Pulmonary artery endothelial cell (primary cell): ENCODE results near the gene CRB1. TPM values are rescaled to one million over a fixed set of nuclear protein-coding genes. Genes with fewer than 3 reads are reported as not detected.

ENCODE experiments used
- DNase-seq: peaks from one replicate; pipeline ENCODE4 v3.0.0-alpha.2; 2011; ENCODE audit warnings: low read depth, low spot score
- total RNA-seq: library from RNA; depleted of rRNA; stranded (reverse); fragments of >200 nt; gene quantifications from 2 replicates; pipeline ENCODE4 v1.2.3, GENCODE V29; 2014

Gene CRB1
- total RNA-seq, 1 donor from 2014 or later: not detected

DNA sequence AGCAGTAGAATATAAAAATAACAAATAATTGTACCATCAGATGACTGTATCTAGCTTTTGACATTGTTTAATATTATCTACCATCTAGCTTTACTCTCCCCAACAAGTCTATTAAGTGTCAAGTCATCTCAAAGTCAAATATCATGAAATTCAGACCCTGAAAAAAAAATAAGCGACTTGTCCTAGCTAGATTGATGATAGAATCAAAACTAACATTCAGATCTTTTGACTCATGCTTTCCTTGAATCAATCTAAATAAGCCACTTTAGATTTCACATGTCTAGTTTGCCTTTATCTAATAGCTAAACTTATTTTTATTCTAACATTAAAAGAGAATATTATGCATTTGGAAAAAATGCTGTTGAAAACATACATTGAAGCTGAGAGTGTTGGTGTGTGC, 35.4 kb downstream of the CRB1 start:
- no peak for DNase-seq

DNA sequence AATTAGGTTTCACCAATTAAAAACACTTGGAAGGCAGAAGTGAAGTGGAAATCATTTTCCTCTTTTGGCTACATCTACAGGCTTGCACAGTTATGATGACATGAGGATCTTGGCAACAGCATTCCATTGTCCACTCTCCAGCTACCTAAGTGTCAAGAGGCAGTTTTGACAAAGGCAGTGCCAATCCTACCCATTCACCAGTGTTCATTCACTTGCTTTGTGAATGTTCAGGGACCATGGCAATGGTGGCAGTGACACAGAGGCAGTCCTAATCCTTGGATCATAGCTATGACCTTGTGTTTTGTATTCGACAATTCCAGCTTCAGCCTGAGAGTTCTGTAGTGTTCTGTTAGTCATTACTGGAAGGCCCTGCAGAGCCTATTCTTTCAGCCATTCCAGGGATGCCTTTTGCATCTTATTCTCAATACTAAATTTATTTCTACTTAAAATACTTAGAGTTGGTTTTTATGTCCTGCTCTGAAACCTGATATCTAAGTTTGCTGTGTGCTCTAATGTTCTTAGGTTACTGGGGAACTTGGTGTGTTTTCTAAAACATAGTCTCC, 36.7 kb downstream of the CRB1 start:
- DNase-seq: no peak

GRCh38 chr1:197305925-197306324, 37.9 kb downstream of the CRB1 start:
- no peak for DNase-seq

- DNase-seq: no peak
Observed at GRCh38 chr1:197306381-197307062, 38.5 kb downstream of the CRB1 start.

DNA sequence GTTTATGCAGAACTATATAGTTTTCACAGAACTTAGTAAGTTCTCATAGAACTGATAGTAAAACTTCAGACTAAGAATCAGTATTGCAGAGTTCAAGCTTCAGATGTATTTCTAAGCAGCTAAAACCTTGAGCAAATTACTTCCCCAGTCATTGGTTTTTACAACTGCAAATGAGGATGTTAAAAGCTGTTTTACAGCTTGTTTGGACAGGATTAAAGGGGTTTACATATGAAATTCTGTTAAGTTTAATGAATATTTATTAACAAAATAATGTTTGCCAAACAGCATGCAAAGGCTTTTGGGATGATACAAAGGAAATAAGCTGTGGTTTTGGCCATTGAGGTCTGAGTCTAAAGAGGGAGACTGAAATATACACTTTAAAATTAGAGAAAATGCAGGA, 39.1 kb downstream of the CRB1 start:
- no peak for DNase-seq

DNA sequence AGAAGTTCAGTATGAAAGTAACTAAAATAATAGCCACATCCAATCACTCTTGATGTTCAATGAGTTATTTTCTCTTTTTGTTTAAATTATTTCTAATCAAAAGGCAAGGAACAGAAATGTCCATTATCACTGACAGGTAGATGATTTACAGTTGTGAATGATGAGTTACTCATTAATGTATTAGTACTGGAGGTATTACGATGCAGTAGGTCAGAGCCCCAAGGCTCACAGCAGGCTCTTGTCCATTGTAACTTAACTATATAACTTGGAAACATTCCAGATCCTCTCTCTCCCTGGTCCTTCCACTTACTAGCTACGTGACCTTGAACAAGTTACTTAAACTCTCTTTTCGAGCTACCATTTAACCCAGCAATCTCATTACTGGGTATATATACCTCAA, 39.5 kb downstream of the CRB1 start:
- DNase-seq: no peak

DNA sequence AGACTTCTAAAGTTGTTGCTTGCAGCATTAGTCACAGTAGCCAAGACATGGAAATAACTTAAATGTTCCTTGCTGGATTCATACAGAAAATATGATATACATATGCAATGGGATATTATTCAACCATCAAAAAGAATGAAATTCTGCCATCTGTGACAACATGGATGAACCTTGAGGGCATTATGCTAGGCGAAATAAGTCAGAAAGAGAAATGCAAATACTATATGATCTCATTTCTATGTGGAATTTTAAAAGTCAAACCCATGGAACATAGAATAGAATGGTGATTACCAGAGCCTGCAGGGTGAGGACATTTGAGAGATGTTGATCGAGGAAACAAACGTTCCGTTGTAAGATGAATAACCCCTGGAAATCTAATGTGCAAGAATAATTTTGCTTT, 43.0 kb downstream of the CRB1 start:
- DNase-seq: no peak

- DNase-seq: no peak
Observed at GRCh38 chr1:197312163-197312562, 44.1 kb downstream of the CRB1 start.

DNA sequence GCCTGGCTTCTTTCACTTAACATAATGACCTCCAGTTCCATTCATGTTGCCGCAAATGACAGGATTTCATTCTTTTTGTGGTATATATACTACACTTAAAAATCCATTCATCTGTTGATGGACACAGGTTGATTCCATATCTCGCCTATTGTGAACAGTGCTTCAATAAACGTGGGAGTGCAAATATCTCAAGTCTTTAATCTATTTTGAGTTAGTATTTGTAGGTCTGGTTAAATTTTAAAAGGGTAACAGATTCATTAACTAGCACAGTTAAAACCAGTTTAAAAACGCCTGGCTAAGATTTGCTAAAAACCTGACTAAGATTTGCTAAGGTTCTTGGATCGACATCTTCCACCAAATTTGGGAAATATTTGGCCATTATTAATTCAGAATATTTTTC, 45.7 kb downstream of the CRB1 start:
- no peak for DNase-seq

- no peak for DNase-seq
Observed at GRCh38 chr1:197314682-197315081, 46.6 kb downstream of the CRB1 start.

GRCh38 chr1:197319631-197320030, 51.6 kb downstream of the CRB1 start:
- DNase-seq: no peak

DNA sequence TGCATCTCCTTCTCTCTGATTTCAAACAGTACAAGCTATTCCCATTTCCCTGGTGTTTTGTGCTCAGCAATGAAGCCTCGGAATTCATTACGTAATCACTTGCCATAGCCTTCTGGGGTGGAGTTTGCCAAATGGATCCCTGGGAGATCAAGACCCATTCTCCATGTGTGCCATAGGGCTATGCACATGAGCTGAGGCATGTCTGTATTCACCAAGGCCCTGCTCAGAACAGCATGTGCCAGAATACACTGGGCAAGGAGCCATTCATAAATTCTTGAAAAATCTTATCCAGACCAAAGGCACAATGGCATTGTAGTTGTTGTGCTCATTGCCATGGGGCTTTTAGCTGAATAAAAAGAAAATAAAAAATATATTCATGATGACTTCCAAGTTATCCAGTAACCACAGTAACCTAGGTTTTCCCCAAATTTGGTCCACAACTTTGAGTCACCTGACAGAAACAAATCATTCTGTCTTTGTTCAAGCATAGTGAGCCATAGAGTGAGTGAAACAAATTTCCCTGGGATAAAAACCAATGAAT, 53.0 kb downstream of the CRB1 start:
- DNase-seq: no peak

- DNase-seq: no peak
Observed at GRCh38 chr1:197321811-197322210, 53.8 kb downstream of the CRB1 start.

GRCh38 chr1:197327776-197328364, 59.8 kb downstream of the CRB1 start:
- DNase-seq: no peak

DNA sequence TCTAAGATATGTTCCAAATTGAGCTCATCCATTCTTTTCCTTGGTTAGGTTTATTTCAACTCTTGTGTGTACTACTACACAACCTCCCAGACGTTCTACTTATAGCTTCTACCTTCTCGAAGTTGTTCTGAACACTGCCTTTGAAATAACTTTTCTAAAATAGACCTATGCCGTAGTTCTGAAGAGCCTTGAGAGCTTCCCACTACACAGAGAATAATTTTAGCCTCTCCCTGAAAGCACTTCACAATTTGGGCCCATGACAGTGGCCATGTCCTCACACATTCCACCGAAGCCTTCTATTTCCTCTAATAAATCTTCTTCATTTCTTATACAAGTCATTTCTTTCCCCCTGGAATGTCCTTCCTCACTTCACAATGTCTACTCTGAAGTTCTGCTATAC, 62.2 kb downstream of the CRB1 start:
- DNase-seq: no peak

DNA sequence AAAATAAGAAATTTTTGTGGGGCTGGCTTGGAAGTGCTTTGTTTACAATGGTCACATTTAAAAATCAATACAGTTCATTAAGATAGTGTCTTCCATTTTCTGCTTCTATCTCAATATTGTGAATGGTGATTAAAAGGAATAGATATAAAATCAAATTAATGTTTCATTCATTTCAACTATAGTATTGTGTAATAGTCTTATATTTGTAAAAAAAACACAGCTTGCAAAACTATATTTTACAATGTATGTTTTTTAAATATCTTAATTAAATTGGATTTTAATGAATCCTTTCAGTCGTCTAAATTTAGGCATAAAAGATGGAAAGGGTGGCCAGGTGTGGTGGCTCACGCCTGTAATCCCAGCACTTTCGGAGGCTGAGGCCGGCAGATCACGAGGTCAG, 63.5 kb downstream of the CRB1 start:
- DNase-seq: no peak

DNA sequence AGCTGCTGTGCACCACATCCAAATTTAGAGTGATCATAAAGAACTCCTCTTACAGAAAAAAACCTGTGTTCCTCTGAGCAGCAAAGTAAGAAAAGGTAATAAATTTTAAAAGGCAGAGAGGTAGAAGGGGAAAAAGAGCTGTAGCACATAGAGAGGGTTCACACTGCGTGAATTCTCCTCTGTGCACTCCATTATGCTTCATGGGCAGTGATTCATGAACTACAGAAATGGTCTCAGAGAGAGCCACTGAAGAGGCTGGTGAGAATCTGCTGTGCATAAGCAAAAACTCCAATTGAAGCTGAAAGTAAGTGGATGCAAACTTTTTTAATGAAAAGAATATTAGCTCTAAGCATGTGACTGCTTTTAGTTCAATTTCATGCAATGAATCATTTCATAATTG, 65.0 kb downstream of the CRB1 start:
- DNase-seq: no peak

DNA sequence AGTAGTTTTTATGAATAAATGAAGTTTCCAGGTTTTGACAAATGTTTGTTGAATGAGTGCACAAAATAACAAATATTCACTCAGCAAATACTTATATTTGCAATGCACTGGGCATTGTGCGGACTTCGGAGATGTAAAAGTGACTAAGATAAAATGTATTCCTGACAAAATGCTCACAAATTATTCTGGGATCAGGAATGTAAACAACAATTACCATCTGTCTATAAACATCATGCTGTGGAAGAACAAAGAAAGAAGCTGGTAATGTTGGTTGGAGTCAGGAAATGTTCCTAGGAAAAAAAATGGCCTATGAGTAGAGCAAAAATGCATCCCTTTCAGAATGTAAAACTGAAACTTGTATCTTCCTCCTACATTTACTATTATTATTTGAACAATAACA, 68.5 kb downstream of the CRB1 start:
- no peak for DNase-seq

DNA sequence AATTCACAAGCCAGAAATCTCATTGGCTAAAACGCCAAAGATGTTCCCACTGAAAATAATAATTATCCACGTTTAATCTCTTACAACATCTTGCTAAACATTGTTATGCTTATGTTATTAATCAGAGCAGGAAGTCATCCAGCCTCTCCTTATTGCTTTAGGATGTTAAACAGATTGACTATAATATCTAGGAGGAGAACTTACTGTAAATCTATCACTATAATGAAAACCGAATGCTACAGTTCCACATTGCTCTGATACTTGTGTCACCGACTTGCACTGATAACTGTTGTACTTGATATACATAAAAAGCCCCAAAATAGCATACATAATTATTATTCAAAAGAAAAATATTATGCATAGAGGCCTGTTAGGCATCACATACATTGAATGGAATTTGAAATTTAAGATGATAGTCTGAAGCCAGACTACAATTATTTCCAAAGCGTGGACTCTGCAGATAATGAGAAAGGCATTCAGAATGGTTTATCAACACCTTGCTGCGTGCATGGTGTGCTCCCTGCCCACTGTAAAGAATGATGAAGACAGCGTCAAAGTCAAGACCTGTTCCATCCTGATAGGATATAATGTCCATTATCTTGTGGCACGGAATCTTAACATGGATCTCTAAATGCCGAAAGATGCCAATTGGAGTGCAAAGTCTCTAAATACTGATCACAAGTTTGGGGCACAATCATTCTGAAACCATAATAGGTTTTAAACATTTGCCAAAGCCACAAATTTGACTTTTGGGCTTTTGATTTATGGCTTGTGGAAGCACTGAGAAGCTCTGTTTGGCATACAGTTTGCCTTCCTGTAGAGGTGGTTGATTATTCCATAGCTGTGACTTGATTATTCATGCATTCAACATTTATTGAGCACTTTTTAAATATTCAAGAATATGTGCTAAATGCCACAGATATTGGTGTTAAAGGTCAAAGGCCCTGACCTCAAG, 71.3 kb downstream of the CRB1 start:
- no peak for DNase-seq

DNA sequence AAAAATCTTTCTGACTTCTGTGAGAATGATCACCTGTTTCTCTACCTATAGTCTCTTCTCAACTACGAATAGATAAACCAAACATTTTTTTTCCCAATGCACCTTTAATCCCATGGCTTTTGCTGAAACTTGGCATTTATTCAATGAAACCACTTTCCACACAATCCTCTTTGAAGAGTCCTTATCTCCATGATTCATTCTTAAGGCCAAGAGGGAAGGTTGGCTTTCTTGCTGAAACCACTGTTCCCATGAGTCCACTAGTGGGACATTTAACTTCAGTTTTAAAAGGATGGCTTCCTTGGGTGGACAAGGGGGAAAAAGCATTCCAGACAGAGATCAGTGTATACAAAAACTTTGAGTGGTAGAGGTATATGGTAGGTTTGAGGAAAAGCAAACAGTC, 73.6 kb downstream of the CRB1 start:
- DNase-seq: no peak

- no peak for DNase-seq
Observed at GRCh38 chr1:197342044-197342565, 74.1 kb downstream of the CRB1 start.

DNA sequence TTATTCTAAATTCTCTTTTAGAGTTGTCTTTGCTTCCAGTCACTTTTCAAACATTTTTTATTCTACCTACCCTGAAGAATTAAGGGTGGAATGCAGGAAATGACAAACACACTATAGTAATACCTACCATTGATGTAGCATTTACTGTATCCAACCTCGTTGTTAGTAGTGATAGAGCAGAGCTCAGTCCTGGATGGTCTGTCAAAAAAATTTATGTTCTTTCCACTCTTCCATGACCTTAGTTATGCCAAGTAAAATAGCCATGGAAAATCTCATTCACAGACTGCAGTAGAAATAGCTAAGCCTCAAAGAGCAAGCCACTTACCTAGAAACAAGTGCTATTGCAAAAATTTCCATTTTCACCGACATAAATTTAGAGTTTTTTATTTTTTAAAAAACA, 74.6 kb downstream of the CRB1 start:
- DNase-seq: no peak
